Measurements from ENCODE around the gene NAP1L5. TPM values are rescaled to one million over a fixed set of nuclear protein-coding genes. Genes with fewer than 3 reads are reported as not detected.

NAP1L5 gene
- total and polyA plus RNA-seq, 9 of the 15 experiments (the other 6 are each of a cell fraction or from before 2014, with no cell fraction given) = 2.4 to 10.6 (median 7.0) TPM

- CTCF ChIA-PET (ENCODE audit: low intra/inter-chr PET ratio) = no interaction called here
- 83% methylated on average over 14 of the region's 14 CpGs for WGBS (ENCODE audit: insufficient coverage, low coverage, missing lambda C conversion rate)
- Histone ChIP-seq H3K27ac (ENCODE audit: extremely low read depth, low read depth, low read length) (no peak overlapping the region), H3K9ac (ENCODE audit: insufficient read depth in 1 of 2, low read depth in 2 of 2, low read length in 2 of 2) (no peak overlapping the region), H3K36me3 (ENCODE audit: control insufficient read depth, insufficient read depth, low read length) (peaks cover 32% of the 10 kb centered on the region; the same call in 2 of the 3 replicates), H3K27me3 (ENCODE audit: control insufficient read depth in 2 of 2, insufficient read depth in 2 of 2, low read length in 2 of 2) (no peaks in the 10 kb centered on the region), H3K4me2 (ENCODE audit: insufficient read depth, low read length) (no peak overlapping the region), H3K4me3 (no peak overlapping the region), H3K9me1 (ENCODE audit: control insufficient read depth, insufficient read depth, low read length) (no peaks in the 10 kb centered on the region), H3K4me1 (replicated peaks in 1 of 2; ENCODE audit: control insufficient read depth in 2 of 2, insufficient read depth in 2 of 2, low read length in 2 of 2) (peaks cover 0 to 2% of the 10 kb centered on the region in 2 experiments; a peak in 1 of 5 replicates), H3K79me2 (ENCODE audit: control insufficient read depth, insufficient read depth, low read length) (no peaks in the 10 kb centered on the region), H3K9me3 (replicated peaks; ENCODE audit: control insufficient read depth, insufficient read depth, low read depth, low read length) (no peaks in the 10 kb centered on the region), H2AFZ (ENCODE audit: low read depth, low read length) (no peak overlapping the region), H4K20me1 (replicated peaks; ENCODE audit: control insufficient read depth, insufficient read depth, low read length) (no peaks in the 10 kb centered on the region)
- no peak for FAIRE-seq
- intact Hi-C loops (cut with micrococcal nuclease) (no loop called here), in situ Hi-C loops (cut with MboI) (no loop called here)
- no peak for DNase-seq (ENCODE audit: extremely low read depth in 1 of 4, low spot score in 3 of 4)
- no TSS peak for BruUV-seq (replicated peaks)
- POLR2A ChIA-PET = no interaction called here
- TF ChIP-seq PYGO2 (tag; IDR thresholded peaks at IDR 0.05) = no peak
- TF ChIP-seq ZNF764 (CRISPR knock-in tag; IDR thresholded peaks at IDR 0.05; ENCODE audit: low read depth) = no peak
- no peak for TF ChIP-seq CEBPG (CRISPR knock-in tag; IDR thresholded peaks at IDR 0.05)
- no peak for TF ChIP-seq CEBPG (tag; conservative IDR thresholded peaks at IDR 0.05 in 1 of 2, IDR thresholded peaks at IDR 0.05 in 1 of 2)
- no peak for TF ChIP-seq SRF (CRISPR knock-in tag; IDR thresholded peaks at IDR 0.05)
- TF ChIP-seq SMAD3 (CRISPR knock-in tag; conservative IDR thresholded peaks at IDR 0.05) = no peak
- no peak for TF ChIP-seq TCF7 (IDR thresholded peaks at IDR 0.05; ENCODE audit: borderline replicate concordance)
- ATAC-seq = no peak
Observed at GRCh38 chr4:88737307-88737941, 39.8 kb upstream of the NAP1L5 start.

Measured in K562 (cell line).